Stimulated activated CD4-positive, alpha-beta T cell treated with anti-CD3 and anti-CD28 coated beads, Interleukin-4, amount 100 ng/mL, for 4 hours (primary cell): Measurements from ENCODE around the gene EML5.
"Not testable (repeated sequence)": the region's sequence is repeated elsewhere in the genome, so short reads cannot be mapped to it uniquely, and the experiment has no call there.

ENCODE experiments used
- DNase-seq, 2 experiments: peaks; one replicate each; pipeline ENCODE4 v3.0.0-alpha.2; 2020

EML5 gene

GRCh38 chr14:88792473-88793258 is at the start of gene EML5:
Gene EML5, minus strand, starts transcription at chr14:88792953. Its CDS starts 450 bp downstream, at chr14:88792503.
- DNase-seq = peak; percentile 79 to 84

GRCh38 chr14:88842414-88842813 is 49.7 kb upstream of the EML5 start:
- DNase-seq = no peak

- no peak for DNase-seq
These were observed 49.0 kb upstream of the EML5 start for GRCh38 chr14:88841741-88842140.

GRCh38 chr14:88840926-88841325 is 48.2 kb upstream of the EML5 start:
- DNase-seq = no peak

- no peak for DNase-seq
These were observed 45.3 kb upstream of the EML5 start for GRCh38 chr14:88838015-88838414.

GRCh38 chr14:88837495-88837894 is 44.7 kb upstream of the EML5 start:
- no peak for DNase-seq

GRCh38 chr14:88835661-88836060 is 42.9 kb upstream of the EML5 start:
- no peak for DNase-seq

- no peak for DNase-seq
These were observed 42.2 kb upstream of the EML5 start for GRCh38 chr14:88834883-88835431.

- DNase-seq = no peak
These were observed 38.5 kb upstream of the EML5 start for GRCh38 chr14:88831284-88831683.

GRCh38 chr14:88829685-88830302 is 37.0 kb upstream of the EML5 start:
- no peak for DNase-seq

GRCh38 chr14:88829188-88829587 is 36.4 kb upstream of the EML5 start:
- no peak for DNase-seq

- no peak for DNase-seq
These were observed 32.8 kb upstream of the EML5 start for GRCh38 chr14:88825503-88825902.

GRCh38 chr14:88825078-88825458 is 32.3 kb upstream of the EML5 start:
- no peak for DNase-seq

GRCh38 chr14:88824314-88825077 is 31.7 kb upstream of the EML5 start, which contains the start of gene TTC8:
Gene TTC8, plus strand, starts transcription at chr14:88824651. Its CDS starts 57 bp downstream, at chr14:88824708.
- peak; percentile 73 to 81 for DNase-seq

- no peak for DNase-seq
These were observed 31.2 kb upstream of the EML5 start for GRCh38 chr14:88823968-88824313.

- no peak for DNase-seq
These were observed 29.1 kb upstream of the EML5 start for GRCh38 chr14:88821888-88822287.

GRCh38 chr14:88821378-88821777 is 28.6 kb upstream of the EML5 start:
- DNase-seq = no peak

- not testable (repeated sequence) for DNase-seq
These were observed 26.9 kb upstream of the EML5 start for GRCh38 chr14:88819674-88820073.

GRCh38 chr14:88818018-88818417 is 25.3 kb upstream of the EML5 start:
- DNase-seq = no peak

GRCh38 chr14:88815980-88816379 is 23.2 kb upstream of the EML5 start:
- DNase-seq = no peak

GRCh38 chr14:88808359-88808758 is 15.6 kb upstream of the EML5 start:
- DNase-seq = no peak

- no peak for DNase-seq
These were observed 11.7 kb upstream of the EML5 start for GRCh38 chr14:88804477-88804876.

- DNase-seq = no peak
These were observed 11.3 kb upstream of the EML5 start for GRCh38 chr14:88804035-88804434.

- DNase-seq = no peak
These were observed 9.8 kb upstream of the EML5 start for GRCh38 chr14:88802596-88802995.
